Choroid plexus epithelial cell (primary cell): ENCODE data around the gene TPRN.

Source experiments
- DNase-seq: peaks from one replicate; pipeline ENCODE4 v3.0.0-alpha.2; 2010; ENCODE audit warnings: low read depth
- H3K4me3 ChIP-seq: 2 replicates; pipeline ENCODE4 v1.5.1; 2011; ENCODE audit warnings: low read depth, mild to moderate bottlenecking, control low read depth, low read length, moderate library complexity
- TF ChIP-seq, protein P1 (sequence below): conservative IDR thresholded peaks from 2 replicates; pipeline ENCODE4 v1.5.1; 2011; ENCODE audit warnings: low read depth, mild to moderate bottlenecking, control low read depth, inconsistent platforms, low read length, moderate library complexity

Gene TPRN

DNA sequence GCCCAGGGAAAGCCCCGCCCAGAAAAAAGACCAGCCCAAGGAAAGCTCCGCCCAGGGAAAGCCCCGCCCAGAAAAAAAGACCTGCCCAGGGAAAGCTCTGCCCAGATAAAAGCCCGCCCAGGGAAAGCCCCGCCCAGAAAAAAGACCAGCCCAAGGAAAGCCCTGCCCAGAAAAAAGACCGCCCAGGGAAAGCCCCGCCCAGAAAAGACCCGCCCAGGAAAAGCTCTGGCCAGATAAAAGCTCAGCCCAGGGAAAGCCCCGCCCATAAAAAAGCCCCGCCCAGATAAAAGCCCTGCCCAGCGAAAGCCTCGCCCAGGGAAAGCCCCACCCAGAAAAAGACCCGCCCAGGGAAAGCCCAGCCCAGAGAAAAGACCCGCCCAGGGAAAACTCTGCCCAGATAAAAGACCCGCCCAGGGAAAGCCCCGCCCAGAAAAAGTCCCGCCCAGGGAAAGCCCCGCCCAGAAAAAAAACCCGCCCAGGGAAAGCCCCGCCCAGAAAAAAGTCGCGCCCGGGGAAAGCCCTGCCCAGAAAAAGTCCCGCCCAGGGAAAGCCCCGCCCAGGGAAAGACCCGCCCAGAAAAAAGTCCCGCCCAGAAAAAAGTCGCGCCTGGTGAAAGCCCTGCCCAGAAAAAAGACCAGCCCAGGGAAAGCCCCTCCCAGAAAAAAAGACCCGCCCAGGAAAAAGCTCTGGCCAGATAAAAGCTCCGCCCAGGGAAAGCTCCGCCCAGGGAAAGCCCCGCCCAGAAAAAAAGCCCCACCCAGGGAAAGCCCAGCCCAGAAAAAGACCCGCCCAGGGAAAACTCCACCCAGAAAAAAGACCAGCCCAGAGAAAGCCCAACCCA lies 49.7 kb downstream of the TPRN start:
- DNase-seq, result no peak
- TF ChIP-seq, protein P1, sequence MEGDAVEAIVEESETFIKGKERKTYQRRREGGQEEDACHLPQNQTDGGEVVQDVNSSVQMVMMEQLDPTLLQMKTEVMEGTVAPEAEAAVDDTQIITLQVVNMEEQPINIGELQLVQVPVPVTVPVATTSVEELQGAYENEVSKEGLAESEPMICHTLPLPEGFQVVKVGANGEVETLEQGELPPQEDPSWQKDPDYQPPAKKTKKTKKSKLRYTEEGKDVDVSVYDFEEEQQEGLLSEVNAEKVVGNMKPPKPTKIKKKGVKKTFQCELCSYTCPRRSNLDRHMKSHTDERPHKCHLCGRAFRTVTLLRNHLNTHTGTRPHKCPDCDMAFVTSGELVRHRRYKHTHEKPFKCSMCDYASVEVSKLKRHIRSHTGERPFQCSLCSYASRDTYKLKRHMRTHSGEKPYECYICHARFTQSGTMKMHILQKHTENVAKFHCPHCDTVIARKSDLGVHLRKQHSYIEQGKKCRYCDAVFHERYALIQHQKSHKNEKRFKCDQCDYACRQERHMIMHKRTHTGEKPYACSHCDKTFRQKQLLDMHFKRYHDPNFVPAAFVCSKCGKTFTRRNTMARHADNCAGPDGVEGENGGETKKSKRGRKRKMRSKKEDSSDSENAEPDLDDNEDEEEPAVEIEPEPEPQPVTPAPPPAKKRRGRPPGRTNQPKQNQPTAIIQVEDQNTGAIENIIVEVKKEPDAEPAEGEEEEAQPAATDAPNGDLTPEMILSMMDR, result no peak
- no peak overlapping the region for H3K4me3 ChIP-seq

DNA sequence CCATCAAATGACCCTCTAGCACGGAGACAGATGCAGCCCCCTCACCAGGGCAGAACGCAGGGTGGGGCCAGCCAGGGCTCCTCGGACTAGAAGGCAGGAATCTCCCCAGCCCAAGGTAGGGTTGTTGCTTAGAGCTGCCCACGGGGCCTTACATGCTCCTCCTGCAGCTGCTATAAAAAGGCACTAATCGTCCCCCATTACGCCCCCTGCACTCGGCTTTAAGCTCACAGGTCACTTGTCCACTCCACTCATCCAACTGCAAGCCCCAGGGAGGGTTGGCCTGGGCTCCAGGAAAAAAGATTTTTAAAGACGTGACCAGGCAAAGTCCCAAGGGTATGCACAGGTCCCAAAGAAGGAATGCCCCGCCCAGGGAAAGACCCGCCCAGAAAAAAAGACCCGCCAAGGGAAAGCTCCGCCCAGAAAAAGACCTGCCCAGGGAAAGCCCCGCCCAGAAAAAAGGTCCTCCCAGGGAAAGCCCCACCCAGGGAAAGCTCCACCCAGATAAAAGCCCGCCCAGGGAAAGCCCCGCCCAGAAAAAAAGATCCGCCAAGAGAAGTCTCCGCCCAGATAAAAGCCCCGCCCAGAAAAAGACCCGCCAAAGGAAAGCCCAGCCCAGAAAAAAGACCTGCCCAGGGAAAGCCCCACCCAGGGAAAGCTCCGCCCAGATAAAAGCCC lies 50.5 kb downstream of the TPRN start:
- TF ChIP-seq, protein P1, result no peak
- no peak overlapping the region for H3K4me3 ChIP-seq
- no peak for DNase-seq

DNA sequence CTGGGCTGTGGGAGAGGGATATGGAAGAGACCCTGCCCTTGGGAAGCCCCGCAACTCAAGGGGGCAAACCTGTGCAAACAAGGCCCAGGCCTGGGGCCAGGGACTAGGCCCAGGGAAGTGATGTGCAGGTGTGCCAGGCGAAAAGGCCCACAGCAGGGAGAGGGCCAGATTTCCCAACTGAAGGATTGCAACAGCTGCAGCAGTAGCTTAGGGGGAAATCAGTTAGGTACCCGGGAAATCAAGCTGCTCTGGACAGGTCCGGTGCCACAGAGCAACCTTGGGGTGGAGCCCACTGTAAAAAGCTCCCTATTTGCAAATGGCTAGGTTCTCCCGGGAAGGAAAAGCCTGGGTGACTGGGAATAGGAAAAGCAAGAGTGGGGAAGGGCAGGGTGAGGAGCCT lies 51.2 kb downstream of the TPRN start:
- H3K4me3 ChIP-seq, result no peak overlapping the region
- DNase-seq, result no peak
- TF ChIP-seq, protein P1, result no peak

DNA sequence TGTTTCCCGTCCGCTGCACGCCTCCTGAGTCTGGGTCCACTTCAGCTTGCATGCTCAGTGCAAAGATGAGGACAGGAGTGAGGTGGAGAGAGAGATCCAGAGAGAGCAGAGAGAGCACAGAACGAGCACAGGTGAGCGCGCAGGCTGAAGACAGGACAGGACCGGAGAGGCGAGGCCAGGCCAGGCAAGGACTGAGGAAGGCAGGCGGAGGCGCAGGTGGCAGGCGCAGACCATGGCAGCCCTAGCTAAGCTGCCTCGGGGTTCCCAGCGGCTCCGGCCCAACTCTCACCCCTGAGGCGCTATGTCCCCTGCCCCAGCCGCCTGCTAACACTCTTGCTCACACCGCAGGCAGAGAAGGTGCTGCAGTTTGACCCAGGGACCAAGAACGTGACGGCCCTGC lies 51.9 kb downstream of the TPRN start:
- no peak for DNase-seq
- TF ChIP-seq, protein P1, result no peak
- H3K4me3 ChIP-seq, result no peak overlapping the region

DNA sequence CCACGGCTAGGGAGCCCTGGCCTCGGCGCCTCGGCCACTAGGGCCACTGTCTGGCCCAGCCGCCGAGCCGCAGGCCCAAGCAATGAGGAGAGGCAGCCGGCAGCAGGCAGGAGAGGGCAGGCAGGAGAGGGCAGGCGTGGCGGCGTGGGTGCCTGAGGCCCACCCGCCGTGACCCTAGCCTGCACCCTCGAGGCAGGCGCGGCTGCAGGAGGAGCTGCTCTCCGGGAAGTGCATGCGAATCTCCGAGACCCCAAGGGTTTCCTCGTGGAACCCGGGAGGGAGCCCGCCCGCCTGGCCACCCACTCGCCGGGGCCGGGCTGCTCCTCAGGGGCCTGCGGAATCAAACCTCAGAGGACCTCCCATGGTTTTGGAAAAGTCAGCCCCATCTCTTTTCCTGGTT lies 52.3 kb downstream of the TPRN start:
- no peak for DNase-seq
- TF ChIP-seq, protein P1, result no peak
- H3K4me3 ChIP-seq, result no peak overlapping the region

DNA sequence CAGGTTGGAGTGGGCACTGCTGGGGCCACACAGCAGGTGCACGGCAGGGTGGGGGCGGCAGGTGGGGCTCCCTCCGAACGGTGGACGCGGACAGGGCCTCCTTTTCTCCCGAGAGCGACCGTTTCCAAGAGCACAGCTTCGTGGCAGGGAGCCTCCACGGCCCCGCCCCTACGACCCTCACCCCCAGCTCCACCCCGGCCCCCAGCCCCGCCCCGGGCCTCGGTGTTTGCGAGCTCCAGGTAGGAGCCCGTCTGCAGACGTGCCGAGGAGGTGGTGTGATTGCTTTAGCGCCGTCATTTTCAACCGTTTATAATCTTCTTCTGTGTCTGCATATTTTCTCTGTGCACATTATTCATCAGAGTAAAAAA lies 52.8 kb downstream of the TPRN start:
- TF ChIP-seq, protein P1, result no peak
- DNase-seq, result no peak
- no peak overlapping the region for H3K4me3 ChIP-seq
